DOHH2 (cell line): Measurements from ENCODE around the gene UBE2N.

Experiments
- CTCF ChIP-seq: fragments of 200-600 bp; sonication (generic); IDR thresholded peaks from one replicate; pipeline ENCODE4 v1.5.1; 2014; ENCODE audit warnings: antibody characterized with exemption, mild to moderate bottlenecking, low read depth, low read length; ENCODE audit not compliant: poor library complexity, severe bottlenecking
- EZH2phosphoT487 ChIP-seq: fragments of 200-600 bp; sonication (generic); IDR thresholded peaks from 2 replicates; pipeline ENCODE4 v1.6.1; 2017; ENCODE audit warnings: borderline replicate concordance, mild to moderate bottlenecking, antibody characterized with exemption, low read length, moderate library complexity, mixed read lengths

- no peak for TF ChIP-seq CTCF
- no peak for TF ChIP-seq EZH2phosphoT487
Observed at GRCh38 chr12:93370947-93371346, 70.8 kb downstream of the UBE2N start.
